Neural progenitor cell (in vitro differentiated cells): ENCODE results near the gene BRSK2. TPM values are rescaled to one million over a fixed set of nuclear protein-coding genes. Genes with fewer than 3 reads are reported as not detected.

Source experiments
- DNase-seq: peaks from one replicate; pipeline ENCODE4 v3.0.0-alpha.2; 2016; ENCODE audit warnings: low spot score
- H2AFZ ChIP-seq: fragments of 200-600 bp; sonication (generic); replicated peaks from 2 replicates; pipeline ENCODE4 v1.6.1; 2016; ENCODE audit warnings: antibody characterized with exemption
- H3F3A ChIP-seq: fragments of 200-600 bp; sonication (generic); 2 replicates; pipeline ENCODE4 v1.6.1; 2016; ENCODE audit warnings: antibody characterized with exemption, low read depth
- H3K27ac ChIP-seq: fragments of 200-600 bp; sonication (generic); 2 replicates; pipeline ENCODE4 v1.5.1; 2016; ENCODE audit warnings: mild to moderate bottlenecking
- H3K27me3 ChIP-seq: fragments of 200-600 bp; sonication (generic); 2 replicates; pipeline ENCODE4 v1.6.1; 2016; ENCODE audit warnings: mild to moderate bottlenecking, moderate library complexity
- H3K36me3 ChIP-seq: fragments of 200-600 bp; sonication (generic); 2 replicates; pipeline ENCODE4 v1.5.1; 2016
- H3K4me1 ChIP-seq: fragments of 200-600 bp; sonication (generic); 2 replicates; pipeline ENCODE4 v1.6.1; 2016; ENCODE audit warnings: mixed run types
- H3K4me2 ChIP-seq: fragments of 200-600 bp; sonication (generic); 2 replicates; pipeline ENCODE4 v1.6.1; 2016
- H3K4me3 ChIP-seq: fragments of 200-600 bp; sonication (generic); 2 replicates; pipeline ENCODE4 v1.5.1; 2016
- H3K79me2 ChIP-seq: fragments of 200-600 bp; sonication (generic); 2 replicates; pipeline ENCODE4 v1.6.1; 2016; ENCODE audit warnings: low read depth
- H3K9ac ChIP-seq: fragments of 200-600 bp; sonication (generic); 2 replicates; pipeline ENCODE4 v1.6.1; 2016
- H3K9me3 ChIP-seq: fragments of 200-600 bp; sonication (generic); 2 replicates; pipeline ENCODE4 v1.5.1; 2016; ENCODE audit warnings: low read depth
- H4K20me1 ChIP-seq: fragments of 200-600 bp; sonication (generic); 2 replicates; pipeline ENCODE4 v1.6.1; 2016; ENCODE audit warnings: low read depth
- H3K27ac Mint-ChIP-seq: 3 replicates; pipeline ENCODE4 v1.8.0; 2021; ENCODE audit warnings: mixed read lengths
- H3K27me3 Mint-ChIP-seq: 2 replicates; pipeline ENCODE4 v1.8.0; 2022; ENCODE audit warnings: low read depth, mild to moderate bottlenecking, inconsistent platforms, moderate library complexity, mixed read lengths; ENCODE audit not compliant: insufficient read depth
- H3K36me3 Mint-ChIP-seq: 3 replicates; pipeline ENCODE4 v1.8.0; 2021; ENCODE audit warnings: mixed read lengths
- H3K4me1 Mint-ChIP-seq: 3 replicates; pipeline ENCODE4 v1.8.0; 2021; ENCODE audit warnings: mixed read lengths
- H3K4me3 Mint-ChIP-seq: 3 replicates; pipeline ENCODE4 v1.8.0; 2021; ENCODE audit warnings: mild to moderate bottlenecking, moderate library complexity, mixed read lengths
- H3K9me3 Mint-ChIP-seq: 3 replicates; pipeline ENCODE4 v1.8.0; 2020; ENCODE audit warnings: mixed read lengths
- CTCF ChIP-seq: fragments of 200-600 bp; sonication (generic); IDR thresholded peaks from 2 replicates; pipeline ENCODE4 v1.5.1; 2017; ENCODE audit warnings: antibody characterized with exemption, mild to moderate bottlenecking
- EZH2 ChIP-seq: fragments of 200-600 bp; sonication (generic); IDR thresholded peaks from 2 replicates; pipeline ENCODE4 v1.6.1; 2017; ENCODE audit warnings: antibody characterized with exemption, mild to moderate bottlenecking, moderate library complexity
- EZH2phosphoT487 ChIP-seq: fragments of 200-600 bp; sonication (generic); IDR thresholded peaks from 2 replicates; pipeline ENCODE4 v1.6.1; 2017; ENCODE audit warnings: antibody characterized with exemption
- total RNA-seq: library from RNA; depleted of rRNA; stranded (reverse); fragments of >200 nt; gene quantifications from 2 replicates; pipeline ENCODE4 v1.2.3, GENCODE V29; 2015; ENCODE audit warnings: low replicate concordance

BRSK2 gene
- total RNA-seq, 1 donor from 2014 or later, result 8.2 TPM

- H3K27ac ChIP-seq, result peak overlapping the region; percentile 13
- Mint-ChIP-seq H3K4me1 (no peaks in the 10 kb centered on the region), H3K27me3 (no peaks in the 10 kb centered on the region), H3K36me3 (no peaks in the 10 kb centered on the region), H3K9me3 (no peaks in the 10 kb centered on the region), H3K27ac (no peak overlapping the region), H3K4me3 (no peak overlapping the region)
- H3K27me3 ChIP-seq, result no peaks in the 10 kb centered on the region
- TF ChIP-seq CTCF (no peak), EZH2phosphoT487 (no peak), EZH2 (no peak)
- no peaks in the 10 kb centered on the region for H3F3A ChIP-seq
- DNase-seq, result peak; percentile 65
- peaks cover 13% of the 10 kb centered on the region for H4K20me1 ChIP-seq
- no peak overlapping the region for H3K4me3 ChIP-seq
- no peak overlapping the region for H3K9ac ChIP-seq
- no peaks in the 10 kb centered on the region for H3K79me2 ChIP-seq
- H3K36me3 ChIP-seq, result no peaks in the 10 kb centered on the region
- peaks cover 4% of the 10 kb centered on the region for H3K4me1 ChIP-seq
- H3K9me3 ChIP-seq, result no peaks in the 10 kb centered on the region
- H3K4me2 ChIP-seq, result no peak overlapping the region
- no peak overlapping the region for H2AFZ ChIP-seq
Measured at GRCh38 chr11:1449490-1450243, 59.9 kb downstream of the BRSK2 start.

- H3K27ac Mint-ChIP-seq, result no peak overlapping the region
- no peak overlapping the region for H3K4me3 Mint-ChIP-seq
- H3K9ac ChIP-seq, result no peak overlapping the region
- no peaks in the 10 kb centered on the region for H3K79me2 ChIP-seq
- peaks cover 4% of the 10 kb centered on the region for H3K4me1 ChIP-seq
- no peaks in the 10 kb centered on the region for H3K27me3 Mint-ChIP-seq
- H3K9me3 ChIP-seq, result no peaks in the 10 kb centered on the region
- no peaks in the 10 kb centered on the region for H3K4me1 Mint-ChIP-seq
- H3K27me3 ChIP-seq, result no peaks in the 10 kb centered on the region
- H3K9me3 Mint-ChIP-seq, result no peaks in the 10 kb centered on the region
- no peaks in the 10 kb centered on the region for H3K36me3 ChIP-seq
- no peak for DNase-seq
- no peaks in the 10 kb centered on the region for H3F3A ChIP-seq
- peaks cover 13% of the 10 kb centered on the region for H4K20me1 ChIP-seq
- TF ChIP-seq CTCF, result no peak
- no peak for TF ChIP-seq EZH2
- TF ChIP-seq EZH2phosphoT487, result no peak
- H3K4me3 ChIP-seq, result no peak overlapping the region
- no peak overlapping the region for H3K4me2 ChIP-seq
- H3K36me3 Mint-ChIP-seq, result no peaks in the 10 kb centered on the region
- no peak overlapping the region for H2AFZ ChIP-seq
- no peak overlapping the region for H3K27ac ChIP-seq
Measured at GRCh38 chr11:1450344-1450875, 60.7 kb downstream of the BRSK2 start.

GRCh38 chr11:1450949-1451710 is 61.4 kb downstream of the BRSK2 start:
- Mint-ChIP-seq H3K36me3 (no peaks in the 10 kb centered on the region), H3K27me3 (no peaks in the 10 kb centered on the region), H3K27ac (no peak overlapping the region), H3K4me1 (no peaks in the 10 kb centered on the region), H3K4me3 (no peak overlapping the region), H3K9me3 (no peaks in the 10 kb centered on the region)
- Histone ChIP-seq H3K9me3 (no peaks in the 10 kb centered on the region), H3K4me1 (peaks cover 4% of the 10 kb centered on the region), H3K79me2 (no peaks in the 10 kb centered on the region), H3K4me2 (no peak overlapping the region), H3K36me3 (no peaks in the 10 kb centered on the region), H3K9ac (no peak overlapping the region), H3K27ac (no peak overlapping the region), H2AFZ (no peak overlapping the region), H3K27me3 (no peaks in the 10 kb centered on the region), H3F3A (no peaks in the 10 kb centered on the region), H4K20me1 (peaks cover 13% of the 10 kb centered on the region), H3K4me3 (no peak overlapping the region)
- peak; percentile 35 for DNase-seq
- TF ChIP-seq EZH2phosphoT487 (no peak), EZH2 (no peak), CTCF (no peak)
